Measurements from ENCODE around the gene ZNF687. TPM values are rescaled to one million over a fixed set of nuclear protein-coding genes. Genes with fewer than 3 reads are reported as not detected.

ZNF687 gene
- total RNA-seq, 6 experiments from 2014 or later: 14.6 to 18.3 (median 15.9) TPM

DNA sequence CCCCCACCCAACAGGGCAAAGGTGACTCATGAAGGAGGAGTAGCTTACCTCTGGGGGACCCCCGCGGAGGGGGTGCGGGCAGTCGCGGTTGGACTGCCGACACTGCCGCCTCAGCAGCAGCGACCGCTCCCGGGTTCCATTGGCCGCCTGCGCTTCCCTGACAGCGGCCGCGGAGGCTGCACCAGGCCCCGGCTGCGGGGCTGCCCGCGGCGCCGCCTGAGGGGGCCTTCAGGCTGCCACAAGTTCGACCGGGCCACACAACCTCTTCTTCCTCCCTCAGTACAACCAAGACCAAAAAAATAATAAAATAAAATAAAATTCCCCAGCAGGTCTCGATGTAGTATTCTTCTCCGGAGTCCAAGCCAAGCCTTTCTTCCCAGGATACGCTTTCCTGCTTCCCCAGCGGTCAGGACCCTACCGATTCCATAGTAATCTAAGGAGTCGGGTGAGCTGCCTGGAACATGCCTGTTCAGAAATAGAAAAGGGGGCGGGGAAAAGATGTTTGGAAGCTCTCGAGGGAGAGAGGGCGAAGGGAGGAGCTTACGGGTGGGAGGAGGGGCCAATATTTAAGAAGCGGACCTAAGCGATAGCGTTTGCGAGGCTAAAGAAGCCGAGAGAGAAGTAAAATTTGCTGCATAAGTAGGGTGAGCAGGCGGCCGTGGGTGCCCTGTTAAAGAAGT, 45.3 kb downstream of the ZNF687 start, which contains the start of gene PI4KB:
PI4KB (minus strand) TSS at position 194 of the 680 bp plus-strand sequence. CDS start 10,935 bp downstream, outside the sequence.
- no peaks in the 10 kb centered on the region; the same call in 1 of the 2 replicates for H3K27me3 Mint-ChIP-seq (ENCODE audit: insufficient read depth)
- H3K9me3 Mint-ChIP-seq: no peaks in the 10 kb centered on the region
- TF ChIP-seq, protein P1, sequence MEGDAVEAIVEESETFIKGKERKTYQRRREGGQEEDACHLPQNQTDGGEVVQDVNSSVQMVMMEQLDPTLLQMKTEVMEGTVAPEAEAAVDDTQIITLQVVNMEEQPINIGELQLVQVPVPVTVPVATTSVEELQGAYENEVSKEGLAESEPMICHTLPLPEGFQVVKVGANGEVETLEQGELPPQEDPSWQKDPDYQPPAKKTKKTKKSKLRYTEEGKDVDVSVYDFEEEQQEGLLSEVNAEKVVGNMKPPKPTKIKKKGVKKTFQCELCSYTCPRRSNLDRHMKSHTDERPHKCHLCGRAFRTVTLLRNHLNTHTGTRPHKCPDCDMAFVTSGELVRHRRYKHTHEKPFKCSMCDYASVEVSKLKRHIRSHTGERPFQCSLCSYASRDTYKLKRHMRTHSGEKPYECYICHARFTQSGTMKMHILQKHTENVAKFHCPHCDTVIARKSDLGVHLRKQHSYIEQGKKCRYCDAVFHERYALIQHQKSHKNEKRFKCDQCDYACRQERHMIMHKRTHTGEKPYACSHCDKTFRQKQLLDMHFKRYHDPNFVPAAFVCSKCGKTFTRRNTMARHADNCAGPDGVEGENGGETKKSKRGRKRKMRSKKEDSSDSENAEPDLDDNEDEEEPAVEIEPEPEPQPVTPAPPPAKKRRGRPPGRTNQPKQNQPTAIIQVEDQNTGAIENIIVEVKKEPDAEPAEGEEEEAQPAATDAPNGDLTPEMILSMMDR (IDR thresholded peaks at IDR 0.05): no peak
- DNase-seq: peak; percentile 98
- peaks cover 9% of the 10 kb centered on the region for H3K36me3 Mint-ChIP-seq (ENCODE audit: low read depth)
- H3K4me3 Mint-ChIP-seq: peak within 1 kb of the TSS; percentile 96
- peak within 1 kb of the TSS; percentile 97 for H3K27ac Mint-ChIP-seq
- peaks cover 35% of the 10 kb centered on the region for H3K4me1 Mint-ChIP-seq (ENCODE audit: low read depth)

DNA sequence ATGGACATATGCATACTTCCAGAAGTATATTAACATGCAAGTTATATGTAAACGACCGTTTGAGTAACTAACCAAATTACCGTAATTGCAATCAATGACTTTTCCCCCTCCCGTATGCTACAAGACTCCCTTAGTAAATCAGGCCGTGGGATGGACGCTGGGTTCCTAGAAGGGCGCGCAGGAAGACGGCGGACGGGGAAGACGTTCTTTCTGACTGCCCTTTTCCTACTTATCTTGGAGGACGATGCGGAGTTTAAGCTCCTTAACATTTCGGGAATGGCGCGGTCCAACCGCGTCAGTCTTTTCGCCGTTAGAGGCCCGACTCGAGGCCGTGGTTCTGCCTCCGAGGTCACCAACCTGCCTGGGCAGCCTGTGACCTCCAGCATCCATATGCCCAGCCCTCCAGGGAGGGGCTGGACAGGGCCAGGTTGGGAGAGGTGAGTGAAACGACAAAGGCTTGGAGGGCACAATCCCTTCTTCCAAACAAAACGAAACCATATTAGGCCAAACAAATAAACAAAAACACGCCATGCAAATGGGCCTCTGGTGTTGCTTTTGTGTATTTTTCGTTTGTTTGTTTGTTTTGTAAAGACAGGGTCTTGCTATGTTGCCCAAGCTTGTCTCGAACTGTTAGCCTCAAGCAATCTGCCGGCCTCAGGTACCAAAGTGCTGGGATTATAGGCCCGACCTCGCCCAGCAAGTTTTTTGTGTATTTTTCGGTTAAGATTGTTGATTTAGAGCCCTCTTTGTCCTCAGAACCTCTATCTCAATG, 46.0 kb downstream of the ZNF687 start:
- peaks cover 5% of the 10 kb centered on the region; the same call in 1 of the 2 replicates for H3K36me3 Mint-ChIP-seq (ENCODE audit: low read depth)
- TF ChIP-seq, protein P1 (IDR thresholded peaks at IDR 0.05): no peak

DNA sequence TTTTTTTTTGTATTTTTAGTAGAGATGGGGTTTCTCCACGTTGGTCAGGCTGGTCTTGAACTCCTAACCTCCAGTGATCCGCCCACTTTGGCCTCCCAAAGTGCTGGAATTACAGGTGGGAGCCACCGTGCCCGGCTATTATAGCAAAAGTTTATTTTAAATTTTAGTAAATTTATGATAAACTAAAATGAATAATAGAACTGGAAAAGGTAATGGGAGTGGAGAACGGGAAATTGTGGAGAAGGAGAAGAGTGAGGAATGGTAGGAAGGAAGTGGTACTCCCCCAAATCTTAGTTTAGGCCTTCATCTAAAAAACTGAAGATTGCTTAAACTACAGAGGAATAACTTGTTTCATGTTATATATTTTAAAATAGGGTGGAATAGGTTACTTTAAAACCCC, 52.7 kb downstream of the ZNF687 start:
- Mint-ChIP-seq H3K9me3 (no peaks in the 10 kb centered on the region), H3K4me1 (ENCODE audit: low read depth) (no peaks in the 10 kb centered on the region), H3K4me3 (no peak overlapping the region), H3K36me3 (ENCODE audit: low read depth) (no peaks in the 10 kb centered on the region), H3K27ac (no peak overlapping the region), H3K27me3 (ENCODE audit: insufficient read depth) (no peaks in the 10 kb centered on the region; the same call in 1 of the 2 replicates)
- no peak for DNase-seq
- TF ChIP-seq, protein P1 (IDR thresholded peaks at IDR 0.05): no peak

More for the DNA sequence above, 46.0 kb downstream of the ZNF687 start:
- DNase-seq: no peak
- peaks cover 31% of the 10 kb centered on the region for H3K4me1 Mint-ChIP-seq (ENCODE audit: low read depth)
- H3K27me3 Mint-ChIP-seq (ENCODE audit: insufficient read depth): no peaks in the 10 kb centered on the region; the same call in 1 of the 2 replicates
- H3K4me3 Mint-ChIP-seq: peak overlapping the region; percentile 96
- H3K27ac Mint-ChIP-seq: peak overlapping the region; percentile 97
- no peaks in the 10 kb centered on the region for H3K9me3 Mint-ChIP-seq

DNA sequence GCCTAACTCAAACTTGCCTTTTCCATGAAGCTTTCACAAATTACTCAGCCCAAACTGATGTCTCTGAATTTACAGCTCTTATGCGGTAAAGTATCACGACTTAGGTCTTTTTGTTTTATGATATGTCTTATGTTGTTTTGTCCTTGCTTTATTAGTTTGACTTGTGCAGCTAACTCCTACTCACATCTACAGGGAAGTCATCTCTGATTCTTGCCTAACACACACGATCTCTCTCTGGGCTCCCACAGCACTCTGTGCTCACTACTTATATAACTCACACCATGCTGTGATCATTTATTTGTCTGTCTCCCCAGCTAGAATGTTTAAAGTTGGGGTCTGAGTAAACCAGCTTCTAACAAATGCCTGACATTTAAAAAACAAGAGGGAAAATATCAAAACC, 54.5 kb downstream of the ZNF687 start:
- no peak overlapping the region for H3K27ac Mint-ChIP-seq
- H3K36me3 Mint-ChIP-seq (ENCODE audit: low read depth): no peaks in the 10 kb centered on the region
- no peaks in the 10 kb centered on the region for H3K9me3 Mint-ChIP-seq
- H3K4me1 Mint-ChIP-seq (ENCODE audit: low read depth): peaks cover 8% of the 10 kb centered on the region
- DNase-seq: no peak
- no peaks in the 10 kb centered on the region; the same call in 1 of the 2 replicates for H3K27me3 Mint-ChIP-seq (ENCODE audit: insufficient read depth)
- no peak overlapping the region for H3K4me3 Mint-ChIP-seq
- TF ChIP-seq, protein P1 (IDR thresholded peaks at IDR 0.05): no peak

DNA sequence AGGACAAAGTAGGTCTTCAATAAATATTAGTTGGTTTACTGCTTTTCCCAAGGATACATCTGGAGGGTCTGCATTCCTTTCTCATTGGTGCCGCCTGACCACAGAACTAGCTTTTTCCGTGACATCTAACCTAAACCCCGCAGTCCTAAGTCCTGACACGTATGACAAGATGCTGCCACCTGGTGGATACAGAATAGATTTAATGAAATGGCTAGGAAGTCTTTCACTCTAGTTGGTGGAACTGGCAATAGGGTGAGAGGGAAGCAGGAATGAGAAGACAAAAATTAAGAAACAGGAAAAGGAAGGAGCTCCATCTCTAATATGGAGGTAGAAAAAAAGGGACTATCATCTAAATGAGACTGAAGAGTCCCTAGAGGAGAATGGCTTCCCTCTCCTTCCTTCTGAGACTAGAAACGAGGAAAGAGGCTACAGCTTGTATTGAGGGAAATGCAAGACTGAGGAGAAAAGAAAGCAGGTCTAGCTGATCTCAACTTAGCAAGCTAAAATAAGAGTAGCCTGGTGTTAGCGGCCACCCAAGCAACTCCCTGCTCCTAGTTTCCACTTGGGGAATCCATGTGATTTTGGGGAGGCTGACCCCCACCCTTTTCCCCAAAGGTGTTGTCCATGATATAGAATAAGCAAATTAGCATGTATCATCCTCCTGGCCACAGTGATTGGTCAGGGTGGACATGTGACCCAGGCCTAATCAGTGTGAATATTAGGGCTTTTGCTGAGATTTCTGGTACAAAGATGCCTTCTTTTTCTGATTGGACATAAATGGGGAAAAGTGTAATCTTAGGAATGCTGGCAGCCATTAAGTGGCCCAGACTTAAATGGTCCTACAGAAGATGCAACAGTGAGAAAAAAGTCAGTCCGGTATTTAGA, 59.0 kb downstream of the ZNF687 start:
- peaks cover 14% of the 10 kb centered on the region for H3K4me1 Mint-ChIP-seq (ENCODE audit: low read depth)
- H3K4me3 Mint-ChIP-seq: no peak overlapping the region
- peak; percentile 79 for DNase-seq
- peak overlapping the region; percentile 66 for H3K27ac Mint-ChIP-seq
- no peaks in the 10 kb centered on the region for H3K9me3 Mint-ChIP-seq
- peaks cover 8% of the 10 kb centered on the region for H3K36me3 Mint-ChIP-seq (ENCODE audit: low read depth)
- TF ChIP-seq, protein P1 (IDR thresholded peaks at IDR 0.05): peak; percentile 88
- no peaks in the 10 kb centered on the region; the same call in 1 of the 2 replicates for H3K27me3 Mint-ChIP-seq (ENCODE audit: insufficient read depth)

Measured in HFFc6 (cell line).